ENCODE data around the gene ENOX1. TPM values are rescaled to one million over a fixed set of nuclear protein-coding genes. Genes with fewer than 3 reads are reported as not detected.

The ENOX1 gene
- total RNA-seq, 1 experiment from 2014 or later = 1.8 TPM

GRCh38 chr13:43776006-43776405 is 10.8 kb downstream of the ENOX1 start:
- no peak for TF ChIP-seq CTCF (IDR thresholded peaks at IDR 0.05; ENCODE audit: unreplicated experiment)
- POLR2A ChIA-PET = interaction anchor here (0.7 kb wide), 1 partner anchor 155 kb away, joined by 3 read pairs; no protein-coding TSS in a partner anchor
- H3K27ac Mint-ChIP-seq (ENCODE audit: low read depth, unreplicated experiment) = no peak overlapping the region
- CTCF ChIA-PET = interaction anchor here (0.5 to 1.1 kb wide), 3 partner anchors 74 to 1116 kb away, joined by 3 to 4 read pairs (median 3); no protein-coding TSS in a partner anchor
- DNase-seq (ENCODE audit: unreplicated experiment) = no peak
- H3K27me3 Mint-ChIP-seq (ENCODE audit: insufficient read depth, unreplicated experiment) = no peaks in the 10 kb centered on the region
- BruUV-seq (replicated peaks) = no TSS peak
- intact Hi-C loops (cut with micrococcal nuclease) = no loop called here
- H3K4me1 Mint-ChIP-seq (ENCODE audit: insufficient read depth, unreplicated experiment) = peaks cover 6% of the 10 kb centered on the region
- H3K36me3 Mint-ChIP-seq (ENCODE audit: insufficient read depth, unreplicated experiment) = no peaks in the 10 kb centered on the region
- no peaks in the 10 kb centered on the region for H3K9me3 Mint-ChIP-seq (ENCODE audit: unreplicated experiment)
- no peak overlapping the region for H3K4me3 Mint-ChIP-seq (ENCODE audit: unreplicated experiment)

- TF ChIP-seq CTCF (IDR thresholded peaks at IDR 0.05; ENCODE audit: unreplicated experiment) = no peak
- Mint-ChIP-seq H3K36me3 (ENCODE audit: insufficient read depth, unreplicated experiment) (no peaks in the 10 kb centered on the region), H3K9me3 (ENCODE audit: unreplicated experiment) (no peaks in the 10 kb centered on the region), H3K4me3 (ENCODE audit: unreplicated experiment) (no peak overlapping the region), H3K4me1 (ENCODE audit: insufficient read depth, unreplicated experiment) (peaks cover 6% of the 10 kb centered on the region), H3K27ac (ENCODE audit: low read depth, unreplicated experiment) (no peak overlapping the region), H3K27me3 (ENCODE audit: insufficient read depth, unreplicated experiment) (no peaks in the 10 kb centered on the region)
- no TSS peak for BruUV-seq (replicated peaks)
- intact Hi-C loops (cut with micrococcal nuclease) = no loop called here
- ChIA-PET POLR2A (interaction anchor here (0.7 to 1.1 kb wide), 2 partner anchors 19 to 1060 kb away, joined by 3 read pairs; no protein-coding TSS in a partner anchor), CTCF (no interaction called here)
- DNase-seq (ENCODE audit: unreplicated experiment) = no peak
These were observed 13.2 kb downstream of the ENOX1 start for GRCh38 chr13:43773602-43774001.

- POLR2A ChIA-PET = interaction anchor here (0.6 kb wide), 2 partner anchors 92 to 140 kb away, joined by 3 read pairs; no protein-coding TSS in a partner anchor
- intact Hi-C loops (cut with micrococcal nuclease) = no loop called here
- no peak overlapping the region for H3K4me3 Mint-ChIP-seq (ENCODE audit: unreplicated experiment)
- no TSS peak for BruUV-seq (replicated peaks)
- H3K36me3 Mint-ChIP-seq (ENCODE audit: insufficient read depth, unreplicated experiment) = no peaks in the 10 kb centered on the region
- CTCF ChIA-PET = interaction anchor here (0.6 to 0.7 kb wide), 3 partner anchors 14 to 686 kb away, joined by 3 to 5 read pairs (median 4); no protein-coding TSS in a partner anchor
- no peaks in the 10 kb centered on the region for H3K27me3 Mint-ChIP-seq (ENCODE audit: insufficient read depth, unreplicated experiment)
- DNase-seq (ENCODE audit: unreplicated experiment) = no peak
- no peaks in the 10 kb centered on the region for H3K9me3 Mint-ChIP-seq (ENCODE audit: unreplicated experiment)
- no peak for TF ChIP-seq CTCF (IDR thresholded peaks at IDR 0.05; ENCODE audit: unreplicated experiment)
- peaks cover 1% of the 10 kb centered on the region for H3K4me1 Mint-ChIP-seq (ENCODE audit: insufficient read depth, unreplicated experiment)
- H3K27ac Mint-ChIP-seq (ENCODE audit: low read depth, unreplicated experiment) = no peak overlapping the region
These were observed 15.9 kb downstream of the ENOX1 start for GRCh38 chr13:43770871-43771270.

GRCh38 chr13:43769529-43769928 is 17.2 kb downstream of the ENOX1 start:
- no peaks in the 10 kb centered on the region for H3K4me1 Mint-ChIP-seq (ENCODE audit: insufficient read depth, unreplicated experiment)
- ChIA-PET CTCF (interaction anchor here (0.6 to 0.7 kb wide), 2 partner anchors 9 to 20 kb away, joined by 3 to 5 read pairs; no protein-coding TSS in a partner anchor), POLR2A (interaction anchor here (0.7 kb wide), 1 partner anchor 551 kb away, joined by 3 read pairs; no protein-coding TSS in a partner anchor)
- DNase-seq (ENCODE audit: unreplicated experiment) = no peak
- TF ChIP-seq CTCF (IDR thresholded peaks at IDR 0.05; ENCODE audit: unreplicated experiment) = no peak
- intact Hi-C loops (cut with micrococcal nuclease) = no loop called here
- no TSS peak for BruUV-seq (replicated peaks)
- no peak overlapping the region for H3K27ac Mint-ChIP-seq (ENCODE audit: low read depth, unreplicated experiment)
- no peak overlapping the region for H3K4me3 Mint-ChIP-seq (ENCODE audit: unreplicated experiment)
- no peaks in the 10 kb centered on the region for H3K9me3 Mint-ChIP-seq (ENCODE audit: unreplicated experiment)
- H3K36me3 Mint-ChIP-seq (ENCODE audit: insufficient read depth, unreplicated experiment) = no peaks in the 10 kb centered on the region
- H3K27me3 Mint-ChIP-seq (ENCODE audit: insufficient read depth, unreplicated experiment) = no peaks in the 10 kb centered on the region

All from MCF 10A (cell line).